ENCODE results near the gene REM1. TPM values are rescaled to one million over a fixed set of nuclear protein-coding genes. Genes with fewer than 3 reads are reported as not detected.
"Not testable (repeated sequence)": the region's sequence is repeated elsewhere in the genome, so short reads cannot be mapped to it uniquely, and the experiment has no call there.

The REM1 gene
- polyA plus RNA-seq, 1 donor from 2014 or later = not detected

- no peak overlapping the region for H3K27ac ChIP-seq (ENCODE audit: low read length)
- no peaks in the 10 kb centered on the region for H4K20me1 ChIP-seq (ENCODE audit: insufficient read depth)
- H2AFZ ChIP-seq (ENCODE audit: low read depth, low read length) = no peak overlapping the region
- no peaks in the 10 kb centered on the region for H3K36me3 ChIP-seq (ENCODE audit: insufficient read depth, low read length)
- no peaks in the 10 kb centered on the region for H3K79me2 ChIP-seq (replicated peaks; ENCODE audit: insufficient read depth, low read length)
- H3K4me2 ChIP-seq (ENCODE audit: low read length) = no peak overlapping the region
- TF ChIP-seq EP300 (conservative IDR thresholded peaks at IDR 0.05; ENCODE audit: poor library complexity, severe bottlenecking) (no peak), RAD21 (conservative IDR thresholded peaks at IDR 0.05) (no peak), CTCF (IDR thresholded peaks at IDR 0.05; ENCODE audit: poor library complexity, severe bottlenecking) (no peak), MXI1 (conservative IDR thresholded peaks at IDR 0.05; ENCODE audit: poor library complexity, severe bottlenecking) (no peak), POLR2AphosphoS5 (IDR thresholded peaks at IDR 0.05) (no peak), REST (IDR thresholded peaks at IDR 0.05; ENCODE audit: borderline replicate concordance) (no peak), EZH2 (IDR thresholded peaks at IDR 0.05; ENCODE audit: borderline replicate concordance, insufficient read depth, low read length, poor library complexity, severe bottlenecking) (no peak), SMC3 (conservative IDR thresholded peaks at IDR 0.05; ENCODE audit: poor library complexity) (no peak), TAF1 (IDR thresholded peaks at IDR 0.05; ENCODE audit: low read depth) (no peak)
- H3K27me3 ChIP-seq (ENCODE audit: insufficient read depth, low read depth, low read length) = no peaks in the 10 kb centered on the region
- H3K9me2 ChIP-seq (ENCODE audit: insufficient read depth, low read length) = no peaks in the 10 kb centered on the region
- no peak overlapping the region for H3K4me3 ChIP-seq (ENCODE audit: low read length)
- H3K9me3 ChIP-seq (ENCODE audit: low read length) = no peaks in the 10 kb centered on the region
- no peaks in the 10 kb centered on the region for H3F3A ChIP-seq (ENCODE audit: insufficient read depth, low read length, poor library complexity, severe bottlenecking)
- no peak overlapping the region for H3K9ac ChIP-seq (ENCODE audit: low read length)
Measured at GRCh38 chr20:31452575-31452974, 22.5 kb upstream of the REM1 start.

- H2AFZ ChIP-seq (ENCODE audit: low read depth, low read length) = no peak overlapping the region
- no peaks in the 10 kb centered on the region for H3K27me3 ChIP-seq (ENCODE audit: insufficient read depth, low read depth, low read length)
- no peaks in the 10 kb centered on the region for H3K9me3 ChIP-seq (ENCODE audit: low read length)
Measured at GRCh38 chr20:31454361-31454760, 20.7 kb upstream of the REM1 start.

GRCh38 chr20:31470946-31471345 lies 4.1 kb upstream of the REM1 start:
- H4K20me1 ChIP-seq (ENCODE audit: insufficient read depth); H3K9ac ChIP-seq (ENCODE audit: low read length); H3K27ac ChIP-seq (ENCODE audit: low read length); H3K4me2 ChIP-seq (ENCODE audit: low read length); H3K4me3 ChIP-seq (ENCODE audit: low read length); H3K9me2 ChIP-seq (ENCODE audit: insufficient read depth, low read length); H3K79me2 ChIP-seq (replicated peaks; ENCODE audit: insufficient read depth, low read length); H2AFZ ChIP-seq (ENCODE audit: low read depth, low read length); H3K36me3 ChIP-seq (ENCODE audit: insufficient read depth, low read length); H3F3A ChIP-seq (ENCODE audit: insufficient read depth, low read length, poor library complexity, severe bottlenecking); H3K27me3 ChIP-seq (ENCODE audit: insufficient read depth, low read depth, low read length): not testable (repeated sequence)
- H3K9me3 ChIP-seq (ENCODE audit: low read length) = peaks cover 11% of the 10 kb centered on the region

More at GRCh38 chr20:31454361-31454760, 20.7 kb upstream of the REM1 start:
- Histone ChIP-seq H3K9me2 (ENCODE audit: insufficient read depth, low read length) (no peaks in the 10 kb centered on the region), H4K20me1 (ENCODE audit: insufficient read depth) (no peaks in the 10 kb centered on the region), H3K27ac (ENCODE audit: low read length) (no peak overlapping the region), H3F3A (ENCODE audit: insufficient read depth, low read length, poor library complexity, severe bottlenecking) (no peaks in the 10 kb centered on the region), H3K4me2 (ENCODE audit: low read length) (no peak overlapping the region), H3K36me3 (ENCODE audit: insufficient read depth, low read length) (no peaks in the 10 kb centered on the region), H3K79me2 (replicated peaks; ENCODE audit: insufficient read depth, low read length) (no peaks in the 10 kb centered on the region), H3K4me3 (ENCODE audit: low read length) (no peak overlapping the region), H3K9ac (ENCODE audit: low read length) (no peak overlapping the region)
- TF ChIP-seq SMC3 (conservative IDR thresholded peaks at IDR 0.05; ENCODE audit: poor library complexity) (no peak), REST (IDR thresholded peaks at IDR 0.05; ENCODE audit: borderline replicate concordance) (no peak), POLR2AphosphoS5 (IDR thresholded peaks at IDR 0.05) (no peak), EP300 (conservative IDR thresholded peaks at IDR 0.05; ENCODE audit: poor library complexity, severe bottlenecking) (no peak), MXI1 (conservative IDR thresholded peaks at IDR 0.05; ENCODE audit: poor library complexity, severe bottlenecking) (no peak), EZH2 (IDR thresholded peaks at IDR 0.05; ENCODE audit: borderline replicate concordance, insufficient read depth, low read length, poor library complexity, severe bottlenecking) (no peak)
